Hepatocyte (in vitro differentiated cells): Measurements from ENCODE around the gene CHN1. TPM values are rescaled to one million over a fixed set of nuclear protein-coding genes. Genes with fewer than 3 reads are reported as not detected.

Experiments used
- DNase-seq: peaks from one replicate; pipeline ENCODE4 v3.0.0-alpha.2; 2016; ENCODE audit warnings: low spot score
- H2AFZ ChIP-seq: fragments of 200-600 bp; sonication (generic); 2 replicates; pipeline ENCODE4 v1.6.0; 2016; ENCODE audit warnings: antibody characterized with exemption, mild to moderate bottlenecking
- H3K27ac ChIP-seq: fragments of 200-600 bp; sonication (generic); 2 replicates; pipeline ENCODE4 v1.5.1; 2016; ENCODE audit warnings: mild to moderate bottlenecking
- H3K27me3 ChIP-seq: fragments of 200-600 bp; sonication (generic); 2 replicates; pipeline ENCODE4 v1.6.1; 2016
- H3K36me3 ChIP-seq: fragments of 200-600 bp; sonication (generic); replicated peaks from 2 replicates; pipeline ENCODE4 v1.5.1; 2016; ENCODE audit warnings: low read depth; ENCODE audit not compliant: insufficient read depth
- H3K4me1 ChIP-seq: fragments of 200-600 bp; sonication (generic); 2 replicates; pipeline ENCODE4 v1.5.1; 2016; ENCODE audit warnings: mild to moderate bottlenecking, moderate library complexity; ENCODE audit not compliant: insufficient read depth
- H3K4me2 ChIP-seq: fragments of 200-600 bp; sonication (generic); 2 replicates; pipeline ENCODE4 v1.6.0; 2016
- H3K4me3 ChIP-seq: fragments of 200-600 bp; sonication (generic); 2 replicates; pipeline ENCODE4 v1.5.1; 2016; ENCODE audit warnings: mild to moderate bottlenecking
- H3K79me2 ChIP-seq: fragments of 200-600 bp; sonication (generic); 2 replicates; pipeline ENCODE4 v1.6.0; 2017; ENCODE audit warnings: mild to moderate bottlenecking
- H3K9me2 ChIP-seq: fragments of 200-600 bp; sonication (generic); replicated peaks from 2 replicates; pipeline ENCODE4 v1.6.0; 2017; ENCODE audit warnings: mild to moderate bottlenecking; ENCODE audit not compliant: insufficient read depth
- H3K9me3 ChIP-seq: fragments of 200-600 bp; sonication (generic); 2 replicates; pipeline ENCODE4 v1.5.1; 2016; ENCODE audit warnings: low read depth, mild to moderate bottlenecking
- H4K20me1 ChIP-seq: fragments of 200-600 bp; sonication (generic); 2 replicates; pipeline ENCODE4 v1.6.0; 2016; ENCODE audit warnings: mild to moderate bottlenecking; ENCODE audit not compliant: insufficient read depth, poor library complexity, severe bottlenecking
- EZH2 ChIP-seq: fragments of 200-600 bp; sonication (generic); IDR thresholded peaks from 2 replicates; pipeline ENCODE4 v1.6.1; 2016; ENCODE audit warnings: antibody characterized with exemption, mild to moderate bottlenecking, borderline replicate concordance
- EZH2phosphoT487 ChIP-seq: fragments of 200-600 bp; sonication (generic); IDR thresholded peaks from one replicate; pipeline ENCODE4 v1.6.1; 2018; ENCODE audit warnings: antibody characterized with exemption, mild to moderate bottlenecking, low read depth, moderate library complexity; ENCODE audit not compliant: unreplicated experiment, severe bottlenecking
- WGBS: methylation state at CpG from one replicate; pipeline ENCODE4 v1.1.6; 2016; ENCODE audit warnings: low lambda C conversion rate; ENCODE audit errors: missing lambda C conversion rate; 5-methylcytosine and 5-hydroxymethylcytosine counted together
- polyA plus RNA-seq: library from polyadenylated mRNA; unstranded; fragments of >200 nt; fragmentation: Nextera tagmentation; extraction: Ambion mirVana; gene quantifications from 2 replicates; pipeline ENCODE4 v1.2.1, GENCODE V29; 2016
- total RNA-seq: library from RNA; depleted of rRNA; stranded (reverse); fragments of >200 nt; gene quantifications from 2 replicates; pipeline ENCODE4 v1.2.3, GENCODE V29; 2014
- TF ChIP-seq, protein P1 (sequence below): fragments of 200-600 bp; sonication (generic); IDR thresholded peaks from 2 replicates; pipeline ENCODE4 v1.5.1; 2016; ENCODE audit warnings: antibody characterized with exemption, mild to moderate bottlenecking; ENCODE audit not compliant: poor library complexity

Gene CHN1
- total and polyA plus RNA-seq, 2 experiments from 2014 or later: 19.2 to 23.0 TPM

DNA sequence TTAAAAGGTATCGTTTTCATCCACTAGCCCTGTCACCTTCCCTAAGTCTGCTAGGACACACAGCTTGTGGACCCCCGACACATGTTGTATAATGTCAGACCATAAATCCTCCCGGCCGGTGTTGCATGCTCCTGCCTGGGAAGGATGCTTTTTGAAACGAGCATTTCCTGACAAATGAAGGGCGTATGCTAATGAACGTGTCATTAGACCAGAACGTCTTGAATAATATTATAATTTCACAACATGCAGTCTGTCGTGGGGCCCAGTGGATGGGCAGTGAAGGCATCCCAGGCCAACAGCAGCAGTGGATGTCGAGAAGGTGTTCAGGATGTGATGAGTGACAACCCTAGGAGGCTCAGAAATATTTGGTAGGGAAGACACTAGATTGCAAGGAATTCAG is 248.4 kb downstream of the CHN1 start:
- no peaks in the 10 kb centered on the region for H3K79me2 ChIP-seq
- H3K4me3 ChIP-seq: no peak overlapping the region
- no peaks in the 10 kb centered on the region for H3K9me2 ChIP-seq
- no peaks in the 10 kb centered on the region for H3K36me3 ChIP-seq
- H3K4me1 ChIP-seq: peaks cover 12% of the 10 kb centered on the region
- TF ChIP-seq, protein P1, sequence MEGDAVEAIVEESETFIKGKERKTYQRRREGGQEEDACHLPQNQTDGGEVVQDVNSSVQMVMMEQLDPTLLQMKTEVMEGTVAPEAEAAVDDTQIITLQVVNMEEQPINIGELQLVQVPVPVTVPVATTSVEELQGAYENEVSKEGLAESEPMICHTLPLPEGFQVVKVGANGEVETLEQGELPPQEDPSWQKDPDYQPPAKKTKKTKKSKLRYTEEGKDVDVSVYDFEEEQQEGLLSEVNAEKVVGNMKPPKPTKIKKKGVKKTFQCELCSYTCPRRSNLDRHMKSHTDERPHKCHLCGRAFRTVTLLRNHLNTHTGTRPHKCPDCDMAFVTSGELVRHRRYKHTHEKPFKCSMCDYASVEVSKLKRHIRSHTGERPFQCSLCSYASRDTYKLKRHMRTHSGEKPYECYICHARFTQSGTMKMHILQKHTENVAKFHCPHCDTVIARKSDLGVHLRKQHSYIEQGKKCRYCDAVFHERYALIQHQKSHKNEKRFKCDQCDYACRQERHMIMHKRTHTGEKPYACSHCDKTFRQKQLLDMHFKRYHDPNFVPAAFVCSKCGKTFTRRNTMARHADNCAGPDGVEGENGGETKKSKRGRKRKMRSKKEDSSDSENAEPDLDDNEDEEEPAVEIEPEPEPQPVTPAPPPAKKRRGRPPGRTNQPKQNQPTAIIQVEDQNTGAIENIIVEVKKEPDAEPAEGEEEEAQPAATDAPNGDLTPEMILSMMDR: no peak
- TF ChIP-seq EZH2 (no peak), EZH2phosphoT487 (no peak)
- no peaks in the 10 kb centered on the region for H3K27me3 ChIP-seq
- no peak overlapping the region for H3K4me2 ChIP-seq
- H3K9me3 ChIP-seq: no peaks in the 10 kb centered on the region
- H3K27ac ChIP-seq: no peak overlapping the region
- 86% methylated on average over 10 of the region's 10 CpGs for WGBS
- no peak for DNase-seq
- no peaks in the 10 kb centered on the region for H4K20me1 ChIP-seq
- H2AFZ ChIP-seq: no peak overlapping the region

DNA sequence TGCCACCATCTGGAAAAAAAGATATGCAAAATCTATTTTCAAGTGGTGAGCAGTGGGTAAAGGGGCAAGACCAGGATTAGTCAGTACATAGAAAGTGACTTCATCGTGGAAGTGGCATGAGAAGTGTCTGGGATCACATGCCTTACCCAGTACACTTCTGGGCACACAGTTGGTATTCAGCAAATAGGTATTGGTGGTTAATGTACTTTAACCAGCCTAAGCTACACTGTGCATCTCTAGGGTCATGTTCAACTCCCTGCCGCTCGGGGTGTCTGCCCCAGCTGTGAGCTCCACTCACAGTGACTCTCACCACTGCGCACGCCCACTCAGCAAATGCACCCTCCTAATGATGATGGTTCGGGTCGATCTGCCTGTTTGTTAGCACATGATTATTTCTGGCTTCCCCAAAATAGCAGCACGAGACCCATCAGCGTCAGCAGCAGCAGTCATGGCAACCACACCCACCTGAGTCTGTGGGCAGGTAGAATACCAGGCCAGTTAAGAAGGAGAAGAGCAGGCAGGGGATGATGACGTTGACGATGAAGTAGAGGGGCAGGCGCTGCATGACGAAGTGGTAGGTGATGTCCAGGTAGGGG is 252.0 kb downstream of the CHN1 start:
- Histone ChIP-seq H3K27me3 (no peaks in the 10 kb centered on the region), H3K9me2 (no peaks in the 10 kb centered on the region), H3K36me3 (no peaks in the 10 kb centered on the region), H3K9me3 (no peaks in the 10 kb centered on the region), H3K27ac (no peak overlapping the region), H3K79me2 (no peaks in the 10 kb centered on the region), H3K4me2 (no peak overlapping the region), H3K4me3 (no peak overlapping the region), H3K4me1 (peaks cover 7% of the 10 kb centered on the region), H4K20me1 (no peaks in the 10 kb centered on the region), H2AFZ (no peak overlapping the region)
- TF ChIP-seq, protein P1: no peak
- TF ChIP-seq EZH2: no peak
- TF ChIP-seq EZH2phosphoT487: no peak
- WGBS: 97% methylated on average over 13 of the region's 13 CpGs
- DNase-seq: no peak

DNA sequence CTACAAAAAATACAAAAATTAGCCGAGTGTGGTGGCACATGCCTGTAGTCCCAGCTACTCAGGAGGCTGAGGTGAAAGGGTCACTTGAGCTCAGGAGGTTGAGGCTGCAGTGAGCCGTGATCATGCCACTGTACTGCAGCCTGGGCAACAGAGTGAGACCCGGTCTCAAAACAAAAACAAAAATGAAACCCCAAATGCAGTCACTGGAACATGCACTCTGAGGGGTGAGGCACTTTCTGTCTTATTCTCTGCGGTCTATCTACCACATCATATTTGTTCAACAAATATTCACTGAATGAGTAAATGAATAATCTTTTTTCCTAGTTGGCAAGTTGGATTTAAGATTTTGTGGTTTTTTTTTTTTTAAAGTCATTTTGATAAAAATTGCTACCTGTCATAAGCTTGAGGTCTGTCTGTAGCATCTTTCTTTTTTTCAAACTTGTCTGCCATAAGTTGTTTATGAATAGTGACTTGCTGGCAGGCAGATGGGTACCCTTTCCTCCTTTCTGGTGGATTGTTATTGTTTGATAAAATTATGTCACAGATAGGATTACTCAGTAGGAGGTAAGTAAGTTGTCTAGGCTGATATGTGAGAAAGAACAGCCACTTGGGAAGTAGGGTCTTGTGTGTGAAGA is 252.7 kb downstream of the CHN1 start:
- Histone ChIP-seq H3K4me2 (no peak overlapping the region), H2AFZ (no peak overlapping the region), H3K4me1 (peaks cover 7% of the 10 kb centered on the region), H3K9me3 (no peaks in the 10 kb centered on the region), H3K27me3 (no peaks in the 10 kb centered on the region), H4K20me1 (no peaks in the 10 kb centered on the region), H3K27ac (no peak overlapping the region), H3K9me2 (no peaks in the 10 kb centered on the region), H3K4me3 (no peak overlapping the region), H3K79me2 (no peaks in the 10 kb centered on the region), H3K36me3 (no peaks in the 10 kb centered on the region)
- no peak for DNase-seq
- TF ChIP-seq, protein P1: no peak
- TF ChIP-seq EZH2phosphoT487 (no peak), EZH2 (no peak)
- WGBS: 92% methylated on average over 4 of the region's 4 CpGs
